Activated T-cell treated with anti-CD3 and anti-CD28 coated beads, Interleukin-2, amount 50 U/mL, for 4 hours (primary cell): ENCODE measurements around the gene ABR. TPM values are rescaled to one million over a fixed set of nuclear protein-coding genes. Genes with fewer than 3 reads are reported as not detected.
"Not testable (repeated sequence)": the region's sequence is repeated elsewhere in the genome, so short reads cannot be mapped to it uniquely, and the experiment has no call there.

Source experiments
- ATAC-seq, 2 donors: fragments of 200-7000 bp; cut with Tn5 transposase; one replicate each; pipeline ENCODE4 v1.10.0; 2021
- DNase-seq: peaks from one replicate; pipeline ENCODE4 v3.0.0-alpha.2; 2020
- H3K27me3 Mint-ChIP-seq: one replicate; pipeline ENCODE4 v1.8.0; 2021; ENCODE audit warnings: low read depth, mixed read lengths
- H3K36me3 Mint-ChIP-seq: one replicate; pipeline ENCODE4 v1.8.0; 2022; ENCODE audit warnings: mixed read lengths; ENCODE audit not compliant: insufficient read depth
- H3K4me1 Mint-ChIP-seq: one replicate; pipeline ENCODE4 v1.8.0; 2021; ENCODE audit warnings: low read depth, mixed read lengths
- H3K4me3 Mint-ChIP-seq: one replicate; pipeline ENCODE4 v1.8.0; 2021; ENCODE audit warnings: mild to moderate bottlenecking, moderate library complexity, mixed read lengths
- H3K9me3 Mint-ChIP-seq: one replicate; pipeline ENCODE4 v1.8.0; 2021; ENCODE audit warnings: mixed read lengths
- total RNA-seq, 3 donors: library from RNA; stranded (reverse); gene quantifications; one replicate each; pipeline ENCODE4 v1.2.1, GENCODE V29; 2021

The ABR gene
- total RNA-seq, 3 donors from 2014 or later: 41.0 to 44.7 (median 43.3) TPM

DNA sequence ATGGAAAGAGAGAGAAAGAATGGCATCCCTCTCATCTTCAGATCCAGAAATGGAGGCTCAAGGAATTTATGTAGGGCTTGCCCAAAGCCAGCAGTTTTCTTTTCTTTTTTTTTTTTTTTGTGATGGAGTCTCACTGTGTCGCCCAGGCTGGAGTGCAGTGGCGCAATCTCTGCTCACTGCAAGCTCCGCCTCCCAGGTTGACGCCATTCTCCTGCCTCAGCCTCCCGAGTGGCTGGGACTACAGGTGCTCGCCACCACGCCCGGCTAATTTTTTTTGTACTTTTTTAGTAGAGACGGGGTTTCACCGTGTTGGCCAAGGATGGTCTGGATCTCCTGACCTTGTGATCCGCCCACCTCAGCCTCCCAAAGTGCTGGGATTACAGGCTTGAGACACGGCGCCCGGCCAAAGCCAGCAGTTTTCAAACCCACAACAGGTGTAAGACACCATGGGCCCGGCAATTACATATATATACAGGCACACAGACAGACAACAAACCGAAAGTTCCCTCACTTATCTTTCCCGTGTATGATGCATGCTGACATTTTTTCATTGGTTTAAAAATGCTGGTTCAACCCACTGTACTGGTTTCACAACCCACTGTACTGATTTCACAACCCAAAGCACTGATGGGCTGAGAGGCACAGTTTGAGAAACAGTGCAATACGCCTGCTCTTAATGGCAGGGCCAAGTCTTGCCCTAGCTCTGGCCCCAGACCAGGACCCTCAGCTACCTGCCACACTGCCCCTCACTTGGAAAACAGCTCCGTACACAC is 81.6 kb downstream of the ABR start:
- peaks cover 26% of the 10 kb centered on the region for H3K4me1 Mint-ChIP-seq
- peak; percentile 85 to 89 for ATAC-seq
- not testable (repeated sequence) for H3K27me3 Mint-ChIP-seq, H3K9me3 Mint-ChIP-seq, DNase-seq
- H3K36me3 Mint-ChIP-seq: peaks cover 16% of the 10 kb centered on the region
- peak overlapping the region; percentile 21 for H3K4me3 Mint-ChIP-seq

DNA sequence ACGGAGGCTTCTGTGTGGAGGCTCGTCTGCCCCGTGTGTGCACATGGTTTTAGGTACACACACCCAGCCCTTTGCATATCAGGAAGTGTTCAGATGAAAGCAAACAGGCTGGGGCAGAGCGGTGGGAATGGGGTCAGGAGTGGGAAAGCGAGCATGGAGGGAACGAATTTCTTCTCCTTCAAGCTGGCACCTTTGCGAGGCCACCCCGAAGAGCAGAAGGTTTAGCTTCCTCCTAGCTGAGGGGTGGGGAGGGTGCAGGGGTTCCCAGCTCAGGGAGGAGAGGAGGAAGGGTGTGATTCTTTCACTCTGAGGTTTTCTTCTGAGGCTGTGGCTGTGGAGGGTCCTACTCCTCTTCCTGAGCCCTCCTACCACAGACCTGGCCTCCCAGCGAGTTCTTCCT is 83.6 kb downstream of the ABR start:
- Mint-ChIP-seq H3K4me3 (no peak overlapping the region), H3K36me3 (peaks cover 15% of the 10 kb centered on the region), H3K9me3 (no peaks in the 10 kb centered on the region), H3K27me3 (no peaks in the 10 kb centered on the region), H3K4me1 (peaks cover 25% of the 10 kb centered on the region)
- DNase-seq (no peak), ATAC-seq (no peak)

DNA sequence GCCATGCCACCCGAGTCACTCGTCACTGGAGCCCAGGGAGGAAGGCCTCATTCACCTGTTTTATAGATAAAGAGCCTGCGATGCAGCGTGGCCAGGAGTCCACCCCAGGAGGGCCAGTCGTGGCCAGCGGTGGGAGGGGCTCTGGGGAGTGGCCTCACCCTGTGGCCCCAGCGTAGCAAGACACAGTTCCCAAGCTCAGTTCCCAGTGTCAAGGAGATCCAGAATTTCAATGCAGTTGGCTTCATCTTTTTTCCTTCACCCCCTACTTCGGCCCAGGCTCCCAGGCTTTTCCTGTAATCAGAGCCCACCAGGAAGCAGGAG is 84.0 kb downstream of the ABR start:
- Mint-ChIP-seq H3K27me3 (no peaks in the 10 kb centered on the region), H3K4me1 (peaks cover 25% of the 10 kb centered on the region), H3K4me3 (no peak overlapping the region), H3K36me3 (peaks cover 15% of the 10 kb centered on the region), H3K9me3 (no peaks in the 10 kb centered on the region)
- ATAC-seq (no peak), DNase-seq (no peak)

DNA sequence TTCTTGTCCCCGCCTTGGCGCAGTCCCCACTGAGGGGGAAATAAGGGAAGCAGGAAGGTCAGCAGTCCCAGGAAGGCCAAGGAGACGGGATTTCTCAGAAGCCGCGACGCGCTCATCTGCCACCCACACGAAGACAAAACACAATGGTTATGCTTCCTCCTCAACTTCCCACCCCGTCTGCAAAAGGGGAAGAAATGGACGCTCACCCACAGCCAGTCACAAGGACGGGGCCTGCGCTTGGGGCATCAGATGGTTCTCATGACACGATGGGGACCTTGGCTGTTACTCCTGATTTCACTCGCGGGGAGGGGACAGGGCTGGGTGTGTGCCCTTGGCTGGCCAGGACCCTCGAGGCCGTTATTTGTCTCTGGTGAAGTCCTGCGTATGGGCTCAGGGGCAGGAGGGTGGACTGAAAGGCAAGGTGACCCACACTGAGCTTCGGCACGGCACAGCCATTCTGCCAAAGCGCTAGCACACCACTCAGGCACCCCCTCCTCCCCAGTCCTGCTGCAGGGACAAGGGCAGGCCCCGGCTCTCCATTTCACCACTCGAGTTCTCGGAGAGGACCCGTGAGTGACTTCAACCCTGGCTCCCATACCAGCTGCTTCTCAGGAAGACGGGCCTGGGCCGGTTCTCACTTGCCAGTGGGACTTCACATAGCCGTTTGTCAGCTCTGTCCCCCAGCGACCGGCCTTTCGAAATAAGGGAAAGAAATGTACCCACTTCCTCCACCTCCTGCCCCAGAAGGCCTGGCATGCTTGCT is 84.5 kb downstream of the ABR start:
- DNase-seq (no peak), ATAC-seq (no peak)
- Mint-ChIP-seq H3K4me3 (no peak overlapping the region), H3K9me3 (no peaks in the 10 kb centered on the region), H3K36me3 (peaks cover 18% of the 10 kb centered on the region), H3K4me1 (peaks cover 25% of the 10 kb centered on the region), H3K27me3 (no peaks in the 10 kb centered on the region)

DNA sequence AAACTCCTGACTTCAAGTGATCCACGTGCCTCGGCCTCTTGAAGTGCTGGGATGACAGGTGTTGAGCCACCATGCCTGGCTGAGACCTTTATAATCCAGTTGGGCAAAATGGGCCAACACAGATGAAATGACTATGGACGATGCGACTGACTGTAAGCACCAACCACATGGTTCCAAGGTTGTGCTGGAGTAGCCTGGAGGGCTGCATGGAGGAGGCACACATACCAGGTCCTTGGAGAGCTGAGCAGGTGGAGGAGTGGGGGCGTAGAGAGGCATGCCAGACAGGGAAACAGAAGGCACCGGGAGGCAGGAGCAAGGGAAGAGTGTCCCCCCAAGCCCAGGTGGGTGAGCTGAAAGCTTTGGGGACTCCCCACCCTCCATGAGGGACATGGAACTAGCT is 85.2 kb downstream of the ABR start:
- Mint-ChIP-seq H3K4me3 (no peak overlapping the region), H3K4me1 (peaks cover 24% of the 10 kb centered on the region), H3K9me3 (no peaks in the 10 kb centered on the region), H3K27me3 (no peaks in the 10 kb centered on the region), H3K36me3 (peaks cover 20% of the 10 kb centered on the region)
- ATAC-seq: no peak
- no peak for DNase-seq

DNA sequence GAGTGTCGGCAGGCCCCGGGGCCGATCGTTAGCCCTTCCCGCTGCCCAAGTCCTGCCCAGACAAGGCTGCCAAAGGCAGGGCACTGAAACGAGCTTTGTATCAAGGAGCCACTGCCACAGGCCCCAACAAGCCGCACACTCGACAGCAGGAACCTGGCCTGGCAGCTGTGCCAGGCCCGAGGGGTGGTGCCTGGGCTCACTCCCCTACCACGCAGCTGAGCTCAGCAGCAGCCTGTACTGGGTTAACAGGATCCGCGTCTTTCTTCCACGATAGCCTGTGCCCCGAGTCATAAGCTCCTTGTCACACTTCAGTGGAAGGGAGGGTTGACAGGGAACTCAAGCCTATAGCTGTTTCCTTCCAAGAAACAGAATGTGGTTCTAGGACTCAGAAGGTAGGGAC is 87.9 kb downstream of the ABR start:
- no peak for DNase-seq
- Mint-ChIP-seq H3K4me1 (peaks cover 3% of the 10 kb centered on the region), H3K4me3 (no peak overlapping the region), H3K36me3 (peaks cover 13% of the 10 kb centered on the region), H3K9me3 (no peaks in the 10 kb centered on the region), H3K27me3 (no peaks in the 10 kb centered on the region)
- ATAC-seq: no peak

DNA sequence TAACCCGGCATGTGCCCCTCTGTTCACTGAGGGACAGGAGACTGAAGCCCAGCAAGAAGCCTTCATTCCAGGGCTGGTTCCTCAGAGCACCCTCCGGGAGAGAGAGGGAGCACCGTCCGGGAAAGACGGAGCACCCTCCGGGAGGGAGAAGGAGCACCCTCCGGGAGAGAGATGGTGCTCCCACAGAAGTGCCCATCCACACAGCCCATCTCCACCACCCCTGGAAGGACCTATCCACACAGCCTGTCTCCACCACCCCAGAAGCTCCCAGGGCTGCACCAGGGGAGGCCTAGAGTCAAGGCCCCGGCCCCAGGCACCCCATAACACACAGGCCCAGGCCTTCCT is 88.6 kb downstream of the ABR start:
- ATAC-seq: no peak
- H3K27me3 Mint-ChIP-seq: no peaks in the 10 kb centered on the region
- H3K4me1 Mint-ChIP-seq: peaks cover 1% of the 10 kb centered on the region
- no peaks in the 10 kb centered on the region for H3K9me3 Mint-ChIP-seq
- DNase-seq: no peak
- peaks cover 13% of the 10 kb centered on the region for H3K36me3 Mint-ChIP-seq
- H3K4me3 Mint-ChIP-seq: no peak overlapping the region

DNA sequence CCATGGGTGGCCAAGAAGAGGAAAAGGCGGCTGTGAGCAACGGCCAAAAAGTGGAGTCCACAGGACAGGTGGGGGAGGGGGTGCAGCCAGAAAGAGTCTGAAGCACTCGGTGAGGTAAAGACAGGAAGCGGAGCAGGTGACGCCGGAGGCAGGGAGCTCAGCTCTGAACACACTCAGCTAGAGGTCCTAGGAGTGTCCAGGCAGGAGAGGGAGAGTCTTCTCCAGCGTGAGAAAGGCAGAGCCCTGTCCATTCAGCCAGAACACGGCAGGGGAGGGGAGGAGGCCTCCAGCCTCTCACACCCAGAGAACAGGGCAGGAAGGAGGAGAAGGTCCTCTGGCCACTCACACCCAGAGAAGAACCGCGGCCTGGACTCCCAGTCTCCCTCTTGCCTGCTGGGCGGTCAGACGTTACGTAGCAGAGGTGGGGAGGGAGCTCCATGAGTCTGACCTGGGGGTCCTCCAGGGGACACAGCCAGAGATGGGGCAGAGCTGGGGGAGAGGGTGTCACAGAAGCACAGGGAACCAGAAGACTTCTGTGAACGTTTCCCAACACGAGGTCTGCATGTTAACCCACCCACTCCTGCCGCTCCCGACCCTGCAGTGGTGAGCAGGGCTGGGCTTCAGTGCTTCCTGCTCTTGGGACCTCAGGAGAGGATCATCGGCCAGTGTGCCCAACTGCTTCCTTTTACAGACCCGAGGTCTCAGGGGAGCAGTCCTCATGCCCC is 89.2 kb downstream of the ABR start:
- no peak for DNase-seq
- Mint-ChIP-seq H3K4me1 (no peaks in the 10 kb centered on the region), H3K9me3 (no peaks in the 10 kb centered on the region), H3K27me3 (no peaks in the 10 kb centered on the region), H3K36me3 (peaks cover 15% of the 10 kb centered on the region), H3K4me3 (no peak overlapping the region)
- no peak for ATAC-seq

DNA sequence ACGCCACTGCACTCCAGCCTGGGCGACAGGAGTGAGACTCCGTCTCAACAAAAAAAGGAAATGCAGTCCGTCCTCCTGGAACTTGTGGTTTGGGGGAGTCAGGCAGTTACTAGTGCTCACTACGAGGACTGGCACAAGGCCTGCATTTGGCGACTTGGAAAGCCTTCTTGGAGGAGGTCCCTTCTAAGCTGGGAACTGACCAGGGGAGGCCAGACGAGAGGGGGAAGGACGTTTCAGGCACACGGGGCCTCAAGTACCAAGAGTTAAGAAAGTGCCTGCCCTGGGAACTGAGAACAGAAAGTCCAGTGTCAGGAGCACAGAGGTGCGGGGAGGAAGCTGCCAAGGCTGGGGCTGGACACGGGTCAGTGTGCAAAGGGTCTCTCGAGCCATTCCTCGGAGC is 89.9 kb downstream of the ABR start:
- peaks cover 21% of the 10 kb centered on the region for H3K36me3 Mint-ChIP-seq
- no peaks in the 10 kb centered on the region for H3K4me1 Mint-ChIP-seq
- no peaks in the 10 kb centered on the region for H3K27me3 Mint-ChIP-seq
- H3K9me3 Mint-ChIP-seq: no peaks in the 10 kb centered on the region
- no peak for ATAC-seq
- no peak for DNase-seq
- H3K4me3 Mint-ChIP-seq: no peak overlapping the region

DNA sequence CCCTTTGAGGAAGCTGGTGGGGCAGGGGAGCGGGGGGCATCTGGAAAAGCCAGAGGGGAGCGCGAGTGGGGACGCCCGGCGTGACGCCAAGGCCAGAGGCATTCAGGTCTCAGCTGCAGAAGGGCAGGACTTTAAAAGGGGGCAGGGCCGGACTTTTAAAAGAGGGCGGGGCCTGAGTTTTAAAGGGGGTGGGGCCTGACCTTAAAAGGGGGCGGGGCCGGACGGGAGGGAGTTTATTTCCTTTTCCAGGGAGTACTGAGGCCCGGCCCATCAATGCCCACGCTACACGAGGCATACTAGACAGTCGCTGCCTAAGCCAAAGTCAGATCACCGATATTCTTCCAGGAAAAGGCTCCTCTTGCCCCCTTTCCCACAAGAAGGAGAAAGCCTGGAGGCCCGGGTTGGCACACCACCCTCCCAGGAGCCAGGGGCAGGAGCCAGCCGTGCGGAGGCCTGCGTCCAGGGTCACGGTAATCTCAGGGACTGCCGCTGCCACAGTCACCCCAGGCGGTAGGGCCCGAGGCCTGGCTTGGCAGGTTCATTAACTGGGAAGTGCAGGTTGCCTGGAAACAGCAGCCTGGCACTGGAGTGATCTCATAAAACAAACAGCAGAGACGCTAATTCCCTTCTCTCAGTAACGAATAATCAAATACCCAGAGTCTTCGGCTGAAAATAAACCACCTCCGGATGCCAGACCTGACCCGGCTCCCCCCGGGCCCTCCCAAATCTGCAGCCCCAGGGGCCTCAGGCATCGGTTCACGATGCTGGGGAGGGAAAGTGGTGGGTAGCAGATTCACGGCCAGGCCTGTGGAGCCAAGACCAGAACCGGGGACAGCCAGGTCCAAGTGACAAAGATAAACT is 92.2 kb downstream of the ABR start:
- Mint-ChIP-seq H3K27me3 (no peaks in the 10 kb centered on the region), H3K36me3 (peaks cover 22% of the 10 kb centered on the region), H3K9me3 (no peaks in the 10 kb centered on the region), H3K4me3 (no peak overlapping the region), H3K4me1 (no peaks in the 10 kb centered on the region)
- ATAC-seq (peak in 1 of 2 donors; percentile 48), DNase-seq (no peak)

DNA sequence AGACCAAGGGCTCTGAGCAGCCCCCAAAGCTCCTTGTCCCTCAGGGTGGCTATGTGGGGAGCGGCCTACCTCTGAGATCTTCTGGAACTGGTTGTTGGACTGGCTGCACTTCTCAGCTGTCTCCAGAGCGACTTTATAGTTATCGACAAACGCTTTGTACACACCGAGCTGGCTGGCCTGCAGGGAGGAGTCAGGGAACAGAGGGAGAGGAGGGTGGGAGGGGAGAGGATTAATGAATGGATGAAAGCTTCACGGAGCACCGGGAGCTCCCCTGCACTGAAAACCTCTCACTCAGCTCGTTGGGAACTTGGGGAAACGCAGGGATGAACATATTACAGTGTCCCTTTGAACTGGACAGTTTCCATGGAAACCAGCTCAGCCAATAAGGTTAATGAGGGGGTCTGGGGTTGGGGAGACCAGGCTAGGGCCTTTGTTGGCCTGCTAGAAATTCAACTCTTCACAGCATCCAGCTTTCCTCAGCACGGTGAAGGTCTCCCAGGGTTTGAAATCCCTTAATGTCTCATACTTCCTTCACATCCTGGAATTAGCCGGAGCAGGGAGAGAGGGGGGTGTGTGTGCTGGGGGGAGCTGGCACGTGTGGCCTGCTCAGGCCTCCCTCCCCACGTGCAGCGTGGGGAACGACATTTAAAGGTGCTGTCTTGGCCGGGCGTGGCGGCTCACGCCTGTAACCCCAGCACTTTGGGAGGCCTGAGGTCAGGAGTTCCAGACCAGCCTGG is 96.2 kb downstream of the ABR start:
- H3K27me3 Mint-ChIP-seq: no peaks in the 10 kb centered on the region
- H3K4me1 Mint-ChIP-seq: no peaks in the 10 kb centered on the region
- no peaks in the 10 kb centered on the region for H3K9me3 Mint-ChIP-seq
- no peak overlapping the region for H3K4me3 Mint-ChIP-seq
- H3K36me3 Mint-ChIP-seq: peaks cover 14% of the 10 kb centered on the region
- ATAC-seq: no peak
- DNase-seq: no peak

DNA sequence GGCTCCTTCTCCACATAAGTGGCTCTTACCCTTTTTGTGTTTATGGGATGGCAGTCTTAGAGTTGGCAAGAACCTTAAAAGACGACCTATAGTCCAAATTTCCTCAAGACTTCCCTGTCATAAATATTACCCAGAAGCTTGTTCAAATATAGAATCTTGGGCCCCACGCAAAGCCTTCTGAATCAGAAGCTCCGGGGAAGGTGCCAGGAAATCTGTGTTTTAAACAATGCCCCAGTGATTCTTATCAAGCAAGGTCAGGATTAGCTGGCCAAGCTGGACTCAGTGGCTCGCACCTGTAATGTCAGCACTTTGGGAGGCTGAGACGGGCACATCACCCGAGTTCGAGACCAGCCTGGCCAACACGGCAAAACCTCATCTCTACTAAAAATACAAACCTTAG is 97.2 kb downstream of the ABR start:
- no peak overlapping the region for H3K4me3 Mint-ChIP-seq
- peaks cover 14% of the 10 kb centered on the region for H3K36me3 Mint-ChIP-seq
- no peaks in the 10 kb centered on the region for H3K4me1 Mint-ChIP-seq
- ATAC-seq (no peak), DNase-seq (no peak)
- H3K9me3 Mint-ChIP-seq: no peaks in the 10 kb centered on the region
- H3K27me3 Mint-ChIP-seq: no peaks in the 10 kb centered on the region

DNA sequence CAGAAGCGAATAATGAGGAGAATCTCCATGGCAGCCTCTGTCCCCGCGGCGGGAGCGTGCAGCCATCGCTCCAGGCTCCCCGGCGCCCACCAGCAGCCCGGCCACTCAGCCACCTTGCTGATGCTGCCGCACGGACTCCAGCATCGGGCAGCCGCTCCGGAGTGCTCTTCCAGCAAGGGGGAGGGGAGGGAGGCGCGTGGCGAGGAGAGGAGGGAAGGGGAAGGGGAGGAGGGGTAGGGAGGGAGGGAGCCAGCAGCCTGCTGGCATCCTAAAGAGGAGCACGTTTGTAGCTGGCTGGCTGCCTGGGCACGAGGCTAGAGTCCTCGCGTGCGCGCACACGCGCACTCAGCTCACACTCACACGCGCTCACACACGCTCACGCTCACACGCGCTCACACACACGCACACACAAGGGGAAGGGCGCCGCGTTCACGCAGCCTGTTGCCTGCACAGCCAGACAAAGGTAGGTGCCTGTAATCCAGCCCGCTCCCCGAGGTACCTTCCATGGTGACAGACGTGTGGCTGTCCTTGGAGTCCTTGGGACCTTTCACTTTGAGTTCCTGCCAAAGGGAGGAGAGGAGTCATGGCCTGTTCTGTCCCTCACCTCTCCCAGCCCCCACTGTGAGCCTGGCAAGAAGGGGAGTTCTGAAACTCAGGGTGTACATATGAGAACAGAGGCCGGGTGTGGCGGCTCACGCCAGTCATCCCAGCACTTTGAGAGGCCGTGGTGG is 100.8 kb downstream of the ABR start:
- Mint-ChIP-seq H3K9me3 (no peaks in the 10 kb centered on the region), H3K4me1 (no peaks in the 10 kb centered on the region), H3K27me3 (no peaks in the 10 kb centered on the region), H3K36me3 (peaks cover 6% of the 10 kb centered on the region), H3K4me3 (no peak overlapping the region)
- ATAC-seq (no peak), DNase-seq (no peak)
